ENCODE data around the gene RAD17.
"Not testable (repeated sequence)": the region's sequence is repeated elsewhere in the genome, so short reads cannot be mapped to it uniquely, and the experiment has no call there.

Gene RAD17

DNA sequence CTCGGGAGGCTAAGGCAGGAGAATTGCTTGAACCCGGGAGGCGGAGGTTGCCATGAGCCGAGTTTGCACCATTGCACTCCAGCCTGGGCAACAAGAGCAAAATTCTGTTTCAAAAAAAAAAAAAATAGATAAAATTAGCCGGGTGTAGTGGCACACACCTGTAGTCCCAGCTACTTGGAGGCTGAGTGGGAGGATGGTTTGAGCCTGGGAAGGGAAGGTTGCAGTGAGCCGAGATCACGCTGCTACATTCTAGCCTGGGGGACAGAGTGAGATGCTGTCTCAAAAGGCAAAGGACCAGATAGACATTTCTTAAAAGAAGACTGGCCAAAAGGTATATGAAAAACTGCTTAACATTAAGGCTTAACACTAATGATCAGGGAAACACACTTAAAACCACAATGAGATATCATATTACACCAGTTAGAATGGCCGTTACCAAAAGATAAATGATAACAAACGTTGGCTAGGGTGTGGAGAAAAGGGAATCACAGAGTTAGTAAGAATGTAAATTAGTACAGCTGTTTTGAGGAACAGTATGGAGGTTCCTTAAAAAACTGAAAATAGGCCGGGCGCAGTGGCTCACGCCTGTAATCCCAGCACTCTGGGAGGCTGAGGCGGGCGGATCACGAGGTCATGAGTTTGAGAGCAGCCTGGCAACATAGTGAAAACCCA, 35.2 kb downstream of the RAD17 start:
- DNase-seq = no peak

- DNase-seq = peak; percentile 99
Measured at GRCh38 chr5:69414885-69415583, 45.4 kb downstream of the RAD17 start, which contains the start of gene MARVELD2. MARVELD2 (plus strand) TSS chr5:69415116; CDS start chr5:69419386, 4,270 bp downstream.

DNA sequence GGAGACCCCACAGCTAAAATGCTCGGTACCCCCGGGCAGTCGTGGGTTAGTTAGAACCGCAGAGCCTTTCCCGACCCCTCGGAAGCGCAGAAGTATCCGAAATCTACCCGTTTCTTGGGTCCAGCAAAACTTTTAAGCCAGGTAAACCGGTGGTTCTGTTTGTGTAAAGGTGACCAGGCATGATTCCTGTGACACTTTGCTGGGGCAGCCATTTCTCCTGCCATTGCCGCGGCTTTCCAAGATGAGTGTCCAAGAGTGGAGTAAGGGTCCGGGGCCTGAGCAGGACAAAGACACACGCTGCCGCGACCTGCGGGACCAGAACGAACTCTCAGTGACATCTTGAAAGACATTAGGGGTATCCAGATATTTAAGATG, 46.0 kb downstream of the RAD17 start:
- peak; percentile 69 for DNase-seq

DNA sequence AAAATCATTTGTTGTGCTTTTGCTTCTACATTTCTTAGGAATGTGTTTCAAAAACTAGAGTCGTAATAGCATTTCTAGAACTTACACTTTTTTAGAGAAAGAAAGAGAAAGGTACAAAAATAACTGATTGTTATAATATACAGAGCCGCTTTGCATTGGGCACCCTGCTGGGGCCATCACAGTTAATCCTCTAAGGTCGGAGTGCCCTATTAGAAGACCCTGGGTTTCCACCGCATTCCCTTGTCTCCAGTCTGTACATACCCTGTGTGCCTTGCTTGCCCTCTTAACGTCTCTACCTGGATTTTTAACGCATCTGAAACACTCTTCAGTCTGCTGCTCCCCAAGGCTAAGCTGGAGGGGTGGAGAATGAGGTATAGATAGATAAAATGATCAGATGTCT, 46.6 kb downstream of the RAD17 start:
- peak; percentile 41 for DNase-seq

DNA sequence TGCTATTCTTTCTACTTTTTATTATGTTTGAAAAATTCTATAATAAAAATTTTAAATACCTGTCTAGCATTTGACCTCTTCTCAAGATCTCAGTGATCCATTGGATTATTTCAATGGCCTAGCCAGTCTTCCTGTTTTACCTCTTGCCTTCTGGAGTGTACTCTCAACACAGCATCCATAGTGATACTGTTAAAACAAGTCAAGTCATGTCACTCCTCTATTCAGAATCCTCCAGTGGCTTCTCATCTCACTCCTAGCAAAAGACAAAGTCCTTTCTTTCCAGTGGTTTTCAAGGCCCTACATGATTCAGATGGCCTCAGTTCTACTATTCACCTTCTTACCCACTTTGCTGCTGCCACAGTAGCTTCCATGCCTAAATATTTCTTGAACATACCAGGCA, 47.1 kb downstream of the RAD17 start:
- DNase-seq = peak; percentile 37

- no peak for DNase-seq
Measured at GRCh38 chr5:69418554-69418953, 48.9 kb downstream of the RAD17 start.

GRCh38 chr5:69431424-69432303, 62.0 kb downstream of the RAD17 start:
- DNase-seq = no peak

DNA sequence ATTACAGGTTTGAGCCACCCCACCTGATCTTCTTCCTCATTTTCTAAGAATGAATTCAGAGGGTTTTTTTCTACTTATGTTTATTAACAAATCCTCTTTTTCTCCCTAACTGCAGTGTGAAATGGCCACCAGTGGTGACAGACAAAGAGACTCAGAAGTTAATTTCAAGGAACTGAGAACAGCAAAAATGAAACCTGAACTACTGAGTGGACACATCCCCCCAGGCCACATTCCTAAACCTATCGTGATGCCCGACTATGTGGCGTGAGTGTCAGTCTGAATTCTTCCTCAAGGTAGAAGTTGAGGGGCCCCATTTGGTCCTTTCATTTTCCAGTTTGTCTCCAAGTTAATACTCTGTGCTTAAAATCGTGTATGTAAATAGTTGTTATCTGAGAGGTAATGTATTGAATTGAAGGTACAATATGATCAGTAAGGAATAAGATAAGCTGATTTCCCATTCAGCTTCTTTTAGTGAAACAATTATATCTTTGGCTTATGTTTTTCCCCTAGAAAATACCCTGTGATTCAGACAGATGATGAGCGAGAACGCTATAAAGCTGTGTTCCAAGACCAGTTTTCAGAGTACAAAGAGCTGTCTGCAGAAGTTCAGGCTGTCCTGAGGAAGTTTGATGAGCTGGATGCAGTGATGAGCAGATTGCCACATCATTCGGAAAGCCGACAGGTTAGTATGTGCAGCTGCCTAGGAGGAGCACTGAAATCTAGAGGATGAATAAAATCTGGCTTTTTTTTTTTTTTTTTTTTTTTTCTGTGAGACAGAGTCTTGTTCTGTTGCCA, 63.0 kb downstream of the RAD17 start:
- DNase-seq = no peak

GRCh38 chr5:69435276-69435884, 65.8 kb downstream of the RAD17 start:
- DNase-seq = not testable (repeated sequence)

DNA sequence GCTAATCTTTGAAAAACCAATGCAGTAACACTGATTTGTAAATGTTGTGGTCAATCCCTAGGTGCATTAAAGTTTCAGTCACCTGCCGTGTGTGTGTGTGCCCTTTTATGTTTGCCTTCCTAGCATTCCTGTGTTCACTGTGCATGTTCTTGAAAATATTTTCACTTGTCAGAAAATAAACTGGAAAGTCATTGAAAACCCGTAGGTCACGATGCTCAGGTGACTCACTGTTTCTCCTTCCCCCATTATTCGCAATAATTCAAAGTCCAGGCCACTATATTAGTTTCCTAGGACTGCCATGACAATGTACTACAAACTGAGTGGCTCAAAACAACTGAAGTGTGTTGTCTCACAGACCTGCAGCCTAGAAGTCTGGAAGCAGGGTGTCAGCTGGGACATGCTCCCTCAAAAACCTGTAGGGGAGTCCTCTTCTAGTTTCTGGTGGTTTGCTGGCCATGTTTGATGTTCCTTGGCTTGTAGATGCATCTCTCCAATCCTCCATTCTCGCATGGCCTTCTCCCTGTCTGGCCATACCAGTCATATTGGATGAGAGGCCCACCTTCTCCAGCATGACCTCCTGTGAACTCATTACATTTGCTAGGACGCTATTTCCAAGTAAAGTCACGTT, 74.6 kb downstream of the RAD17 start:
- peak; percentile 61 for DNase-seq

- no peak for DNase-seq
Measured at GRCh38 chr5:69449511-69449910, 79.9 kb downstream of the RAD17 start.

DNA sequence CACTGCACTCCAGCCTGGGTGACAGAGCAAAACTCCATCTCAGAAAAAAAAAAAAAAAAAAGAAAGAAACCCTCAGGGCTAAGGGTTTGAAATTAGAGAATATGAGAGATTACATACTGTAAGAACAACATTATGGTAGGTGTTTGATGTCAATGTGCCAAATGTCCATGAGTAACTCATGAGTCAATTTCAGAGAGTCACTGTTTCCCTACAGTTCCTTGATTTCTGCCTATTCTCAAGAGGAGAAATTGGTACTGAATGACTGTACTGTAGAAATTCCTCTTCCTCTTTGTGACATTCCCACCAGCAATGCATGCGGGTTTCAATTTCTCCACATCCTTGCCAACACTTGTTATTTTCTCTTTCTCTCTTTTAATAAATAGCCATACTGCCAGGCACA, 80.5 kb downstream of the RAD17 start:
- DNase-seq = peak; percentile 40

DNA sequence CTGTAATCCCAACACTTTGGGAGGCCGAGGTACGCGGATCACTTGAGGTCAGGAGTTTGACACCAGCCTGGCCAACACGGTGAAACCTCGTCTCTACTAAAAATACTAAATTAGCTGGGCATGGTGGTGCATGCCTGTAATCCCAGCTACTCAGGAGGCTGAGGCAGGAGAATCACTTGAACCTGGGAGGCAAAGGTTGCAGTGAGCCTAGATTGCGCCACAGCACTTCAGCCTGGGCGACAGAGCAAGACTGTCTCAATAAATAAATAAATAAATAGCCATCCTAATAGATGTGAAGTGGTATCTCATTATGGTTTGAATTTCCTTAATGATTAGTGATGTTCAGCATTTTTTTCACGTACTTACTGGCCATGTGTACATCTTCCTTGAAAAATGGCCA, 80.9 kb downstream of the RAD17 start:
- not testable (repeated sequence) for DNase-seq

DNA sequence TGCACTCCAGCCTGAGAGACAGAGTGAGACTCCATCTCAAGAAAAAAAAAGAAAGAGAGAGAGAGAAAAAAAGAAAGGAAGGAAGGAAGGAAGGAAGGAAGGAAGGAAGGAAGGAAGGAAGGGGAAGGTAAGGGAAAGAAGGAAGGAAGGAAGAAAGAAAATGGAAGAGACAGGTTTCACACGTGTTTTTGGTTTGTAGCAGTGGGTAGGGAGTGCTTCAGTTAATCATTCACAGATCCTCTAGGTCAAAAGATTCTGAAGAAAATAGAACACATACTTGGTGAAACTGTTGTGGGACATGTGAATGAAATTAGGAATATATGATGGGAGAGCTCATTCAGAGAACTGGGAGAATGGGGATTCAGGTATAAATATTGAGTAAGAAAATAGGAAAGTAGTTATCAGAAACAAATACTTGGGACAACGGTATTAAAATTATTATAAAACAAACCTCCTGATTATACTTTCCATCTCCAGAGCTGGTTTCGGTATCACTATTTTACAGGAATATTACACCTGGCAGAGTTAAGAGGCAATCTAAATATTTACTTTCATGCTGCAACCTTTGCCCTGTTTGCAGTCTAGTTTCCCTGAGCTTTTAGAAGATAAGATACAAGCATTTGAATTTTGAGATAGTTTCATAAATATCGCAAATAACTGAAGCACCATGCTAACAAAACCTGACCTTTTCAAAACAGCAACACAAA, 82.5 kb downstream of the RAD17 start:
- DNase-seq = peak; percentile 91

DNA sequence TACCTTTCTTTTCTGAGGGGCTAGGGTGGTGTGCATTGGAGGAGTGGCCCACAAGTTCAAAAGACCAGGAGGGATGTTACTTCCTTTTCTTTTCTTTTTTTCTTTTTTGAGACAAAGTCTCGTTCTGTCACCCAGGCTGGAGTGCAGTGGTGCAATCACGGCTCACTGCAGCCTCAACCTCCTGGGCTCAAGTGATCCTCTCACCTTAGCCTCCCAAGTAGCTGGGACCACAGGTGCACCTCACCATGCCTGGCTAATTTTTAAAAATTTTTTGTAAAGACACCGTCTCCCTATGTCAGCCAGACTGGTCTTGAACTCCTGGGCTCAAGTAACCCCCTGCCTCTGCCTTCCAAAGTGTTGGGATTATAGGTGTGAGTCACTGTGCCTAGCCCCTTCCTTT, 83.9 kb downstream of the RAD17 start:
- not testable (repeated sequence) for DNase-seq

- peak; percentile 50 for DNase-seq
Measured at GRCh38 chr5:69454460-69455249, 85.0 kb downstream of the RAD17 start.

- DNase-seq = not testable (repeated sequence)
Measured at GRCh38 chr5:69455428-69455988, 85.9 kb downstream of the RAD17 start.

DNA sequence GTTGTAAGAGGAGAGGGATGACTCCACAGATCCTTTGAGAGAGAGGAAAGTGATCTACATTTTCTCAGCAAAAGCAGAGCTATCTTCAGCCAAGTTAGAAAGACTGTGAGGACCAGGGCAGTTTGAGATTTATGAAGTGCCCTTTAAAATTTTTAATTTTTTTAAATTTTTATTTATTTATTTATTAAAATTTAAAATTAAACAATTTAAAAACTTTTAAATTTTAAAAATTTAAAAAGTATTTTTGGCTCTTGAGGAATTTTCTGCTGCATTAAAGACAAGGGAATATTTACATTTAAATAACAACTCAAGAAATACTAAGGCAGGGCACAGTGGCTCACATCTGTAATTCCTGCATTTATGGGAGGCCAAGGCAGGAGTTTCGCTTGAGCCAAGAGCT, 92.6 kb downstream of the RAD17 start:
- no peak for DNase-seq

Measured in DMS53 (cell line).